A673 (cell line): ENCODE results near the gene BABAM2.

Experiments
- EZH2 ChIP-seq: fragments of 200-600 bp; sonication (generic); IDR thresholded peaks from 2 replicates; pipeline ENCODE4 v1.6.1; 2017; ENCODE audit warnings: borderline replicate concordance, low read depth, mild to moderate bottlenecking, mixed read lengths, antibody characterized with exemption, low read length; ENCODE audit not compliant: poor library complexity, severe bottlenecking
- TF ChIP-seq, protein P1 (sequence below): fragments of 300-800, 200-600 bp; sonication (generic); conservative IDR thresholded peaks from 2 replicates; pipeline ENCODE4 v1.5.1; 2017; ENCODE audit warnings: low read depth, mild to moderate bottlenecking, antibody characterized with exemption, low read length, moderate library complexity, mixed read lengths

- TF ChIP-seq, protein P1, sequence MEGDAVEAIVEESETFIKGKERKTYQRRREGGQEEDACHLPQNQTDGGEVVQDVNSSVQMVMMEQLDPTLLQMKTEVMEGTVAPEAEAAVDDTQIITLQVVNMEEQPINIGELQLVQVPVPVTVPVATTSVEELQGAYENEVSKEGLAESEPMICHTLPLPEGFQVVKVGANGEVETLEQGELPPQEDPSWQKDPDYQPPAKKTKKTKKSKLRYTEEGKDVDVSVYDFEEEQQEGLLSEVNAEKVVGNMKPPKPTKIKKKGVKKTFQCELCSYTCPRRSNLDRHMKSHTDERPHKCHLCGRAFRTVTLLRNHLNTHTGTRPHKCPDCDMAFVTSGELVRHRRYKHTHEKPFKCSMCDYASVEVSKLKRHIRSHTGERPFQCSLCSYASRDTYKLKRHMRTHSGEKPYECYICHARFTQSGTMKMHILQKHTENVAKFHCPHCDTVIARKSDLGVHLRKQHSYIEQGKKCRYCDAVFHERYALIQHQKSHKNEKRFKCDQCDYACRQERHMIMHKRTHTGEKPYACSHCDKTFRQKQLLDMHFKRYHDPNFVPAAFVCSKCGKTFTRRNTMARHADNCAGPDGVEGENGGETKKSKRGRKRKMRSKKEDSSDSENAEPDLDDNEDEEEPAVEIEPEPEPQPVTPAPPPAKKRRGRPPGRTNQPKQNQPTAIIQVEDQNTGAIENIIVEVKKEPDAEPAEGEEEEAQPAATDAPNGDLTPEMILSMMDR = no peak
- no peak for TF ChIP-seq EZH2
These were observed 358.0 kb downstream of the BABAM2 start for GRCh38 chr2:28248511-28248910.
